PFSK-1 (cell line): Measurements from ENCODE around the gene RPS6KA2.

ENCODE experiments used
- FOXP2 ChIP-seq: optimal IDR thresholded peaks from 2 replicates; pipeline ENCODE3; 2011; ENCODE audit warnings: borderline replicate concordance, control low read depth, inconsistent platforms; ENCODE audit not compliant: insufficient read depth; ENCODE audit errors: extremely low read length, extremely low read depth
- POLR2AphosphoS5 ChIP-seq: IDR thresholded peaks from 2 replicates; pipeline ENCODE4 v1.6.1; 2012; ENCODE audit warnings: low read depth, mild to moderate bottlenecking, control low read depth, low read length, moderate library complexity
- REST ChIP-seq, 2 experiments: IDR thresholded peaks; 2 replicates each; pipeline versions ENCODE4 v1.6.1 to v1.8.0; 2011 to 2012; ENCODE audit warnings: low read depth in 2 of 2, low read length in 2 of 2, control low read depth in 1 of 2, inconsistent platforms in 1 of 2, mild to moderate bottlenecking in 1 of 2, moderate library complexity in 1 of 2; ENCODE audit not compliant: insufficient read depth in 1 of 2
- SIN3A ChIP-seq: IDR thresholded peaks from 2 replicates; pipeline ENCODE4 v1.6.1; 2012; ENCODE audit warnings: mild to moderate bottlenecking, low read length, moderate library complexity, borderline replicate concordance; ENCODE audit not compliant: insufficient read depth
- TAF1 ChIP-seq: IDR thresholded peaks from 2 replicates; pipeline ENCODE4 v1.6.1; 2012; ENCODE audit warnings: low read length, control low read depth, borderline replicate concordance; ENCODE audit not compliant: insufficient read depth

RPS6KA2 gene

DNA sequence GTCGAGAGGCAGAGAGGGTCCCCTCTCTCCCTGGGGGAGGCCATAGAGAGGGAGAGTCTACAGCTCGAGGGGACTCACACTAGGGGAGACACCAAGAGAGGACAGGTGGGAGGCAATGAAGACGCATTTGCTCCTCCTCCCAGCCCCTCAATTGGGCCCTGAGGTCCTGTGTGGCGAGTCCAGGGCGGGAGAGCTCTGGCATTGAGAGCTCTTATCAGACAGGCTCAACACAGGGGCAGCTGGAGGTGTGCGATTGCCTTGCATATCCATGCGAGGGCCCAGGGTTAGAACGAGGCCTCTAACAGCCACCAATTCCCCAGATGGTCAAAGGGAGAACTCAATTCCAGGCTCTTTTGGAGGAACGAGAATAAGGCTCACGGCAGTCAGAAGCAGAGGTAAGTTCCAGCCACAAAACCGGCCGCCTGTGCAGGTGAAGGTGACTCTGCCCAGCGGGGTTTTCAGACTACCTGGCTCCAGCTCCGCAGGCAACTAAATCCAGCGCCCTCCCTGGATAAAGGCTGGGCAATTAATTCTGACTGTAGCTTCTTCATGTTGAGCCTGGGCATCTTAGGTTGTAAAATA lies 150.3 kb downstream of the RPS6KA2 start:
- TF ChIP-seq TAF1, result no peak
- TF ChIP-seq REST (IDR thresholded peaks at IDR 0.05; ENCODE audit: insufficient read depth in 1 of 2, low read depth in 2 of 2, low read length in 2 of 2), result no peak
- TF ChIP-seq FOXP2, result no peak
- no peak for TF ChIP-seq SIN3A
- no peak; the same call in 1 of the 2 replicates for TF ChIP-seq POLR2AphosphoS5

- TF ChIP-seq SIN3A, result no peak
- TF ChIP-seq TAF1, result no peak
These were observed 150.9 kb downstream of the RPS6KA2 start for GRCh38 chr6:166476061-166476591.

- no peak for TF ChIP-seq TAF1
- no peak for TF ChIP-seq FOXP2
- TF ChIP-seq POLR2AphosphoS5, result no peak
- no peak for TF ChIP-seq SIN3A
- TF ChIP-seq REST (IDR thresholded peaks at IDR 0.05; ENCODE audit: insufficient read depth in 1 of 2, low read depth in 2 of 2, low read length in 2 of 2), result no peak
These were observed 152.1 kb downstream of the RPS6KA2 start for GRCh38 chr6:166474721-166475565.

- TF ChIP-seq REST (IDR thresholded peaks at IDR 0.05; ENCODE audit: insufficient read depth in 1 of 2, low read depth in 2 of 2, low read length in 2 of 2), result no peak
- TF ChIP-seq FOXP2, result no peak
- TF ChIP-seq POLR2AphosphoS5, result no peak
- no peak for TF ChIP-seq SIN3A
- TF ChIP-seq TAF1, result no peak
These were observed 153.0 kb downstream of the RPS6KA2 start for GRCh38 chr6:166473886-166474571.

DNA sequence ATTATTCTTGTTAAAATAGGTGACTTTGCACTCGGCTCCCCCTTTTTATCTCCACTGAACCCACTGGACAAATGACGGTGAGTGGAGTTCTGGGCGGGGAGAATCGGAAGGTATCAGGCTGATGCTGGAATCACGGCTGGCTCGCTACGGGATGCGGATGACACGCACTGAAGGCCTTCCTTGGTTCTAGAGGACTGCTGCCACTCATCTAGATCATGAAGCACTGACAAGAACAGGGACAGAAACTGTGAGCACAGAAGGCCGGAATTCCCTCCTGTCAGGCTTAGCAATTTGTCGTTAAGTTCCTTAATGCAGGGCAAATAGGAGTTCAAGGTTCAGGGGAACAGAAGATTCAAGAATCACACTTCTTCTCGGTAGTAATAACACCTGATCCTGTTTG lies 154.4 kb downstream of the RPS6KA2 start:
- TF ChIP-seq POLR2AphosphoS5, result no peak
- no peak for TF ChIP-seq REST (IDR thresholded peaks at IDR 0.05; ENCODE audit: insufficient read depth in 1 of 2, low read depth in 2 of 2, low read length in 2 of 2)
- no peak for TF ChIP-seq FOXP2
- no peak for TF ChIP-seq TAF1
